Measurements from ENCODE around the gene IFI35. TPM values are rescaled to one million over a fixed set of nuclear protein-coding genes. Genes with fewer than 3 reads are reported as not detected.

IFI35 gene
- polyA plus RNA-seq, 10 donors = 4.2 to 7.7 (median 6.5) TPM

GRCh38 chr17:43056051-43056450 is 49.5 kb downstream of the IFI35 start:
- DNase-seq = no peak

DNA sequence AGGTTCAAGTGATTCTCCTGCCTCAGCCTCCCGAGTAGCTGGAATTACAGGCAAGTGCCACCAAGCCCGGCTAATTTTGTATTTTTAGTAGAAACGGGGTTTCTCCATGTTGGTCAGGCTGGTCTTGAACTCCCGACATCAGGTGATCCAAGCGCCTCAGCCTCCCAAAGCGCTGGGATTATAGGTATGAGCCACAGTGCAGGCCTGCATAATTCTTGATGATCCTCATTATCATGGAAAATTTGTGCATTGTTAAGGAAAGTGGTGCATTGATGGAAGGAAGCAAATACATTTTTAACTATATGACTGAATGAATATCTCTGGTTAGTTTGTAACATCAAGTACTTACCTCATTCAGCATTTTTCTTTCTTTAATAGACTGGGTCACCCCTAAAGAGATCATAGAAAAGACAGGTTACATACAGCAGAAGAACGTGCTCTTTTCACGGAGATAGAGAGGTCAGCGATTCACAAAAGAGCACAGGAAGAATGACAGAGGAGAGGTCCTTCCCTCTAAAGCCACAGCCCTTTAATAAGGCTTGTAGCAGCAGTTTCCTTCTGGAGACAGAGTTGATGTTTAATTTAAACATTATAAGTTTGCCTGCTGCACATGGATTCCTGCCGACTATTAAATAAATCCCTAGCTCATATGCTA is 56.5 kb downstream of the IFI35 start:
- DNase-seq = no peak

Other genes with a start within 250 kb of the IFI35 start
- 10 to 100 TPM; 56.8 to 86.9 (median 73.2) TPM for gene RAMP2, start 245.6 kb upstream of the IFI35 start, polyA plus RNA-seq (ENCODE audit: insufficient read length in 10 of 10)
- 10 to 100 TPM; 26.0 to 38.5 (median 31.9) TPM for gene VPS25, start 233.3 kb upstream of the IFI35 start, polyA plus RNA-seq (ENCODE audit: insufficient read length in 10 of 10)
- gene WNK4, start 226.2 kb upstream of the IFI35 start, polyA plus RNA-seq (ENCODE audit: insufficient read length in 10 of 10) = 1 to 10 TPM in 3 of 10 donors, under 1 TPM in 7; 0.31 to 1.3 (median 0.54) TPM
- gene COA3, start 208.1 kb upstream of the IFI35 start, polyA plus RNA-seq (ENCODE audit: insufficient read length in 10 of 10) = 10 to 100 TPM; 48.5 to 61.5 (median 57.3) TPM
- gene CNTD1, start 207.9 kb upstream of the IFI35 start, polyA plus RNA-seq (ENCODE audit: insufficient read length in 10 of 10) = 1 to 10 TPM in 3 of 10 donors, under 1 TPM in 7; 0.46 to 1.5 (median 0.74) TPM
- 10 to 100 TPM; 38.4 to 54.3 (median 46.2) TPM for gene BECN1, start 182.5 kb upstream of the IFI35 start, polyA plus RNA-seq (ENCODE audit: insufficient read length in 10 of 10)
- gene PSME3, start 173.4 kb upstream of the IFI35 start, polyA plus RNA-seq (ENCODE audit: insufficient read length in 10 of 10) = 10 to 100 TPM; 47.7 to 71.6 (median 55.8) TPM
- 1 to 10 TPM in 2 of 10 donors, under 1 TPM in 8; 0.59 to 1.4 (median 0.77) TPM for gene AOC2, start 162.2 kb upstream of the IFI35 start, polyA plus RNA-seq (ENCODE audit: insufficient read length in 10 of 10)
- gene AOC3, start 155.6 kb upstream of the IFI35 start, polyA plus RNA-seq (ENCODE audit: insufficient read length in 10 of 10) = 10 to 100 TPM; 15.8 to 25.3 (median 17.4) TPM
- gene G6PC1, start 106.0 kb upstream of the IFI35 start, polyA plus RNA-seq (ENCODE audit: insufficient read length in 10 of 10) = under 1 TPM in 1 of 10 donors, not detected in 9; 0.35 TPM
- 10 to 100 TPM; 45.0 to 69.9 (median 48.3) TPM for gene AARSD1, start 42.3 kb upstream of the IFI35 start, polyA plus RNA-seq (ENCODE audit: insufficient read length in 10 of 10)
- 10 to 100 TPM; 46.0 to 82.2 (median 70.7) TPM for gene PTGES3L, start 26.7 kb upstream of the IFI35 start, polyA plus RNA-seq (ENCODE audit: insufficient read length in 10 of 10)
- gene RUNDC1, start 26.2 kb upstream of the IFI35 start, polyA plus RNA-seq (ENCODE audit: insufficient read length in 10 of 10) = 1 to 10 TPM; 6.0 to 8.9 (median 7.5) TPM
- 1,000 to 10,000 TPM; 2,057 to 2,736 (median 2,428) TPM for gene RPL27, start 8.4 kb upstream of the IFI35 start, polyA plus RNA-seq (ENCODE audit: insufficient read length in 10 of 10)
- gene VAT1, start 15.6 kb downstream of the IFI35 start, polyA plus RNA-seq (ENCODE audit: insufficient read length in 10 of 10) = 10 to 100 TPM; 62.1 to 97.2 (median 77.5) TPM
- gene RND2, start 18.4 kb downstream of the IFI35 start, polyA plus RNA-seq (ENCODE audit: insufficient read length in 10 of 10) = 1 to 10 TPM in 5 of 10 donors, under 1 TPM in 5; 0.47 to 1.3 (median 0.93) TPM
- gene BRCA1, start 118.6 kb downstream of the IFI35 start, polyA plus RNA-seq (ENCODE audit: insufficient read length in 10 of 10) = 10 to 100 TPM in 4 of 10 donors, 1 to 10 TPM in 6; 7.3 to 13.5 (median 9.0) TPM
- 10 to 100 TPM; 54.0 to 73.6 (median 60.6) TPM for gene NBR1, start 164.4 kb downstream of the IFI35 start, polyA plus RNA-seq (ENCODE audit: insufficient read length in 10 of 10)
- 10 to 100 TPM in 2 of 10 donors, 1 to 10 TPM in 8; 6.0 to 11.5 (median 7.8) TPM for gene TMEM106A, start 205.1 kb downstream of the IFI35 start, polyA plus RNA-seq (ENCODE audit: insufficient read length in 10 of 10)
- gene CCDC200, start 221.8 kb downstream of the IFI35 start, polyA plus RNA-seq (ENCODE audit: insufficient read length in 10 of 10) = 10 to 100 TPM in 4 of 10 donors, 1 to 10 TPM in 6; 3.5 to 15.8 (median 6.4) TPM
- 1 to 10 TPM in 2 of 10 donors, under 1 TPM in 1, not detected in 7; 0.86 to 4.4 (median 1.8) TPM for gene RNU2-1, start 227.2 kb downstream of the IFI35 start, polyA plus RNA-seq (ENCODE audit: insufficient read length in 10 of 10)